GM18502 (cell line): ENCODE results near the gene DEPDC7.
A peak's percentile ranks its signal among the peaks of the same experiment; 100 is the strongest.
"Not testable (repeated sequence)": the region's sequence is repeated elsewhere in the genome, so short reads cannot be mapped to it uniquely, and the experiment has no call there.

Source experiments
- ATAC-seq: cut with Tn5 transposase; IDR thresholded peaks from one replicate; pipeline ENCODE4 v1.9.1; 2021; ENCODE audit warnings: mild to moderate bottlenecking; ENCODE audit not compliant: unreplicated experiment, poor library complexity

The DEPDC7 gene

DNA sequence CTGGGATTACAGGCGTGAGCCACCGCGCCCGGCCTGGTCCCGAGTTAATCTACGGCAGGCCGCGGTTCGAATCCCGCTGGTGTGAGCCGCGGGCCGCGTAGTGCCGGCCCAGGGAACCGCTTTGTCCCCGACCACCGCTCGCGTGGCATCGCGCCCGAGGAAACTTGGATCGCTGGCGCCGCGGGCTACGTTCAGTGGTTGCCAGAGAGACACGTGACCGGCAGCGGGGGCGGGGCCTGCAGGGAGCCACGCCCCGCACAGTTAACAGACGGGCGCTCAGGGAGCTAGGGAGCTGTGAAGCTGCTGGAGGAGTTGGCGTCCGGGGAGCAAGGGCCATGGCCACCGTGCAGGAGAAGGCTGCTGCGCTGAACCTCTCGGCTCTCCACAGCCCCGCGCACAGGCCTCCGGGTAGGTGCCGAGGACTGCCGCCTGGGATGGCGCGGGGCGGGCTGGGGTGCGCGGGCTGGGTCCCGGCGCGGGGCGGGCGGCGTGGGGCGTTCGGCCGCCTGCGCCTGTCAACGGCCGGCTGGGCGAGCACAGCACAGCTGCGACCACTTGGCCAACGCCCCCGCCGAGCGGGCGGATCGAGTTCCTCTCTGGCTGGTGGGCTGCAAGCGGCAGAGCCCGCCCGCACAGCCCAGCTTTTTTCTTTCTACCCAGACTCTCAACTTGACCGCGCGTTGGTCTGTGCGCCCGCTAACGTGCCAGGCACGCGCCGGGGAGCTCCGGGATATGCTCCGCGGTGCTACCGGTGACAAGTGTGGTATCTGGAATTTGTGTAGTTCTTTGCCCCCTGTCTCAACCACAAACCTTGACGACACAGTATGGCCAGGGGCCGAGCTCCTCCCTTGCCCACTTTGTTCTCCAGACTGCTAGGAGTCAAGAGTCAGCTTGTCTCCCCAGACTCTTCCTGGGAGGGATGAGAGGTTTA, at the start of gene DEPDC7:
Gene DEPDC7 (plus strand): TSS at position 258 of the 931 bp plus-strand sequence. CDS start 78 bp downstream, at position 336.
- peak; percentile 70 for ATAC-seq

DNA sequence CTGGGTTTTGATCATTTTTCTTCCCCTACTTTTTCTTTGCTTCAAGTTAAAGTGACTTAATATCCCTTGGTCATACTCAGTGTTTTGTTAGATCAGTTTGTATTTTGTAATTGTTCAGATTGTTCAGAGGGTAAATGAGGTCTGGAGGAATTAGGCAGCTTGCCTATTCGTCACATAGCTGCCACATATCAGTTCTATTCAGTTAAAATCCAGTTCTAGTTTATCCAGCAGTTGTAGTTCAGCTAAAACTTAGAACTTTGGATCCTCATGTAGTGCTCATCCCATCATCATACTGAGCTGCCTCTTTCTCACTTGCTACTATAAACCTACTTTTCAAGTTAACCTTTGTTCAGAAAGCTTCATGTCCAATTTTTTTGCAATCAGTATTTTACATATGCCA, 47.1 kb upstream of the DEPDC7 start:
- ATAC-seq, result no peak

- not testable (repeated sequence) for ATAC-seq
Observed at GRCh38 chr11:32972233-32972632, 43.4 kb upstream of the DEPDC7 start.

DNA sequence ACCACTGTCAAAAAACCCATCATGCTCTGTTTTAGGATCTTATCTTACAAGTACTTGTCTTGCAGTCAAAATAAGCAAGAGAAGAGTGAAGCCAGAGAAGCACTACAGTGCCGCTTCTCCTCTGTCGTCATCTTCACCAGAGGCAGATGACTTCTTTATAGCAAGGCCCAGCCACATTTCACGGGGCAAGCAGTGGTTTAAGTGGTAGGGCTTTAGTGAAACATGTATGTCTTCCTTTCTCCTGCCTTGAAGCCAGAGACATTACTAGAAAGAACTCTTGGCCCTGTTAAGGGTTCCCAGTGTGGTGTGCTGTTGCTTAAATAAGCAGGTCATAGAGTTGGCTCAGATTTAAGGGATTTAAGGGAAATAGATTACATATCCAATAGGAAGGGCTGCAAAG, 42.9 kb upstream of the DEPDC7 start:
- ATAC-seq, result no peak

DNA sequence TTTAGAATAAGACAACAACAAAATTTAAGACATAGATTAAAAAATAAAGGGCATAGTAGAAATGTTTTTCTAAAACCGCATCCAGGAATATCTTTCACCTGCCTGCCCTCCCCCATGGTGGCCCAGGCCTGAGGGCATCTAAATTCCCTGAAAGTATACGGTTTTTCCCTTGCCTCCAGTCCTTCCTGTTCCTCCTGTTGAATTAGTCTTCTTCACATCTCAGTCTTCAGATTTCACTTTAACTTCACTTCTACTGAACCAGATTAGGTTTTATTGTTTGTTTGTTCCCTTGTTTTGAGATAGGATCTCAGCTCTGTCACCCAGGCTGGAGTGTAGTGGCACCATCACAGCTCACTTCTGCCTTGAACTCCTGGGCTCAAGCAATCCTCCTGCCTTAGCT, 33.1 kb upstream of the DEPDC7 start:
- no peak for ATAC-seq

DNA sequence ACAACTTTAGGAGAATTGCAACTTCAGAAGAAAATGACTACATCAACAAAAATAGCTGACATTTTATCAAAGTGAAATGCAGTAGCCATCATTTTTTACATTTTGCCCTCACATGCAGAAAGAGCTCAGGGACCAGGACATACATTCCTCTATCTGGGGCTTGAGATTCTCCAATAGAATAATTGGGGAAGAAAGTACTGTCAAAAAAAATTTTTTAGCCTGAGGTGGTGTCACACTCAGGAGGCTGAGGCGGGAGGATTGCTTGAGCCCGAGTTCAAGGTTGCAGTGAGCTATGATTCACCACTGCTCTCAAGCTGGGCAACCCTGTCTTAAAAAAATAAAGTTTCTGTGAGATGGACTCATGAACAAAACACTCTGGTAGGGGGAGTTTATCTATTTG, 32.2 kb upstream of the DEPDC7 start:
- no peak for ATAC-seq

DNA sequence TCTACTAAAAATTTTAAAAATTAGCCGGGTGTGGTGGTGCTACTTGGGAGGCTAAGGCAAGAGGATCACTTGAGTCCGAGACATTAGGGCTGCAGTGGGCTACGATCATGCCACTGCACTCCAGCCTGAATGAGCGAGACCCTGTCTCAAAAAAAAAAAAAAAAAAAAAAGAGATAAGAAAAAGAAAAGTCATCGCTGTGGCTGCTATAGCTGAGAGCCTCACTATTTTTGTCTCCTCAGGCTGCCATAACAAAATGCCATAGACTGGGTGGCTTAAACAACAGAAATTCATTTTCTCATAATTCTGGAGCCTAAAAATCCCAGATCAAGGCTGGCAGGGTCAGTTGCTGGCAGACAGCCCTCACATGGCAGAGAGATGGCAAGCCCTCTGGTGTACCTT, 30.1 kb upstream of the DEPDC7 start:
- no peak for ATAC-seq

GRCh38 chr11:32987851-32988250, 27.8 kb upstream of the DEPDC7 start:
- no peak for ATAC-seq

GRCh38 chr11:32990481-32990880, 25.2 kb upstream of the DEPDC7 start:
- ATAC-seq, result no peak

GRCh38 chr11:32991427-32991826, 24.3 kb upstream of the DEPDC7 start:
- no peak for ATAC-seq

DNA sequence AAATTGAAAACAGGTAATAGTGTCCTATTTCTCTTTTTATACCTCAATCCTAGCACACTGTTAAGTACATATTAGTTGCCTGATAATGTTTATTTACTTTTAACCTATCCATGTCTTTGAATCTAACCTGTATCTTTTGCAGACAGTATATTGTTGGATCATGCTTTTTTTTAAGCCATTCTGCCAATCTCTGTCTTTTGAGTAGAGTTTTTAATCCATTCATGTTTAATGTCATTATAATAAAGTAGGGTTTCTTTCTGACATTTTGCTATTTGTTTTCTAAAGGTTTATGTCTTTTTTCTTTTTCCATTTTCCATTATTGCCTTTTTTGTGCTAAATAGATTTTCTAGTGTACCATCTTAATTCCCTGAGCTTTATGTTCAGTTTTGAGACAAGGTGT, 23.8 kb upstream of the DEPDC7 start:
- ATAC-seq, result no peak

- no peak for ATAC-seq
Observed at GRCh38 chr11:33000181-33000580, 15.5 kb upstream of the DEPDC7 start.

DNA sequence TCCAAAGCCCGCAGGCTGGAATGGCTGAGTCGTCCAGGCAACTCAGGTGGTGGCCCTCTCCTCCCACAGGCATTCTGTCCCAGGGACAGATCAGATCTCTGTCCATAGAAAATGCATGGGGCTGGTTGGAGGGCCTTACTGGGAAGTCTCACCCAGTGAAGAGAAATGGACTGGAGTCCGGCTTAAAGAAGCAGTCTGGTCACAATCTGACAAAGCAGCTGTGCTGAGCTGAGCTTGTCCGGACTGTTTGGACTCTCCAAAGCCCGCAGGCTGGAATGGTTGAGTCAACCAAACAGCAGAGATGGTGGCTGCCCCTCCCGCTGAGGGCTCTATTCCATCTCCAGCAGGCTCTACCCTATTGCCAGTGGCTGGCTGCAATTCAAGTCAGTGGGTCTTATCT, 14.4 kb upstream of the DEPDC7 start:
- no peak for ATAC-seq

GRCh38 chr11:33001751-33002542, 13.7 kb upstream of the DEPDC7 start:
- ATAC-seq, result no peak

DNA sequence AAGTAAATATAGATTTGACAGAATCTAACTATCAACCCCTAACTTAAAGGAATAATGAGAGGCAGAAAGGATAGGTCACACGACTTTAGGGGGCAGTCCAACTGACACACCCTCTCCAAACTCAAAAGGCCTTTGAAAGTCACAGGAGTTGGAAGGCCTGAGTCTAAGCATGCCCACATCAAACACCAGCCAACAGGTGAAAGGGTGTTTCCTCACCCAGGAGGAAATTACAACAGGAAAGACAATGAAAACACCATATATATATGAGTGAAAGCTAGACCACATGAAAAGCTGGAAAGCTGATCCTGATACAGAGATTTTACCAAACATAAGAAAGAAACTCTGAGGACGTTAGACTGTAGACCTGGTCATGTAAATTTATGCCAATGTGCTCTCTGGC, 10.5 kb upstream of the DEPDC7 start:
- ATAC-seq, result no peak

DNA sequence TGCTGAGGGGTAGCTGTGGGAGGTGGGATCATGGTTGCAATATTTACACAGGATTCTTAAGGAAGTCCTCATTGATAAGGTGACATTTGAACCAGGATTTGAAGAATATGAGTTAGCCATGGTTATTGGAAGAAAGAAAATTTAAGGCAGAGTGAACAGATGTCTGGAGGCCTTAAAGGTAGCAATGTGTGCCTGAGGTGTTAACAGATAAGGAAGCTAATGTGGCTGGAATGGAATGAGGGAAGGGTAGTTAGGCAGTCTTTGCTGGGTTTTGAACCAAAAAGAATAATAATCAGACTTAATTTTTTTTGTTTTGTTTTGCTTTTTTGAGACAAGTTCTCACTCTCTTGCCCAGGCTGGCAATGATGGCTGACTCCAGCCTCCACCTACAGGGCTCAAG, 9.7 kb upstream of the DEPDC7 start:
- no peak for ATAC-seq

DNA sequence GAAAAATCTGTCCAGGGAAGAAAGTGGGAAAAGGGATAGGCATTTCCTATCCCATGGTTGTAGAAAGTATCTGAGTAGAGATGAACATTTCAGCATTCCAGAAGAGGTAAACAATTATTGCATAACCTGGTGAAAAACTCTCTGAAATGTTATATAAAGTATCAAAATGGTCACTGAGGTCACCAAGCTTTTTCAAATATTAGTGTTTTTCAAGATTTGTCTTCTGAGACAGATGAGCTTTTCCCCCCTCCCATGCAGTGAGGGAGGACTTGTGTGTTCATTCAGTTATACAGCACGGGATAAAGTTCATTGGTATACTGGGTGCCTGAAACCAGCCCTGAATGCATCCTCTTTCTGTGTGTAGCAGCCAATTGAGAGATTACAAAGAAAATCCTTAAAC, 1.9 kb upstream of the DEPDC7 start:
- ATAC-seq, result no peak

DNA sequence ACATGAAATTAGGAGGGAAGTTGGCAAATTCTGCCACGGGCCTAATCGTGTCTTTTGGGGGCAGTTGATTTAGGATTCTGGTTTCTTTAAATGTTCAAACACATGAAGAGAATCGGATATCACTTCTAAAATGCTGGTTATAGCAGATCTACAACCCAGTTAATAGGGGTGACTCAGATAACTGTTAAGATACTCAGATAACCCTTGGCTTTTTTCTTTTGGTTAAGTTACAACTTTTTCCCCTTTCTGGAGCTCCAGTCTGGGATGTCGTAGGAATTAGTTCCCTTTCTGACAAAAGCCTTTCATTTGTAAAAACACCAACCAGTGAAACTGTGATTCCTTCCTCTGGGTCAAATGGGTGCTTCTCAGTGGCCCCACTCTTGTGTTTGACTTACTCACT, 976 bp downstream of the DEPDC7 start:
- ATAC-seq, result no peak

DNA sequence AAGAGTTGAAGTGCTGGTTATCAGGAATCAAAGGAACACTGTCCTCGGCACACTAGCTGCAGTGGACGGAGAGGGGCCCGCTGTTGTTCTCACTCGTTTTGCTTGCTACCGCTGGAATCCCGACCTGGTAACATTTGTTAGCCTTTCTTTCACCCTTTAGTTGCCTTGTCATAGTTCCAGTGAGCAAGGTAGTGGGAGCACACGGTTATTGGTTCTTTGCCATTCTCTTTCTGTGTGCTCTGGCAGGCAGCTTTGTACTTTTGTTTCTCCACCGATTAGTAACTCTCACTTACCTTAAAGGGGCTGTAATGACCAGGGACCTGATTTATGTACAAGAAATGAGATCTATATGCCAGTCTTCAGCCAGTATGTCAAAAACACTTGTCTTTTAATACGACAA, 1.8 kb downstream of the DEPDC7 start:
- no peak for ATAC-seq

DNA sequence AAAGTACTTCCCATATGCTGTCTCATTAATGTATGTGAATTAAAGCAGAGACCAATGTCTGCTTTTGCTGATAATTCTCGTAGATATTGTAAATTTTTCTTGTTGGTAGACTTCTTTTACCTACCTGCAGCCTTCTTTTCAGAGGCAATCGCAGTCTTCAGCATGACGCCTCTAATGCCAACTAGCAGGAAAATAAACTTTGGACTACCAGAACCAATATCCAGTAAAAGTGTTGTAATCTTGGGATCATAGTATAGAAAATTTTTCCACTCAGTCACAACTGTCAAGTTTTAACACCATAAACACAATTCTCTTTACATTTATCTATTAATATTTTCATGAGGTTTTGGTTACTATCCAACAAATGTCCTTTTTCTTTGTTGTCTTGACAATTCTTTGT, 2.3 kb downstream of the DEPDC7 start:
- no peak for ATAC-seq

DNA sequence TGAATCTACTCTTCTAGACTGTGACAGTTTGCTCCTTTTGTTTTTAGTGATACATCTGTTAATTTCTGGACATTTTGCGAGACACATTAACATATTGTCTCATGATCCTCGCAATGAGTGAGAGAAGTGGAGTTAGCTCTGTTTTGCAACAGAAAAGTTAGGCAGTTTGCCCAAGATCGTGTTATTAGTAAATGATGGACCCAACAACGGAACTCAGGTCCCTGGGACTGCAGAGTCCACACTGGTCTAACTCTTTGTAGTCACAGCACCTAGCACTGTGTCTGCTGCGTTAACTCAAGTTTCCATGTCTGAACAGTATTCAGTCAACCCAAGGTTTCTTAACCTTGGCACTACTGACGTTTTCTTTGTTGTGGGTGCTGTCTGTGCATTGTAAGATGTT, 3.2 kb downstream of the DEPDC7 start:
- no peak for ATAC-seq
